ENCODE results near the gene ZC3H4.
A peak's percentile ranks its signal among the peaks of the same experiment; 100 is the strongest.

ZC3H4 gene

DNA sequence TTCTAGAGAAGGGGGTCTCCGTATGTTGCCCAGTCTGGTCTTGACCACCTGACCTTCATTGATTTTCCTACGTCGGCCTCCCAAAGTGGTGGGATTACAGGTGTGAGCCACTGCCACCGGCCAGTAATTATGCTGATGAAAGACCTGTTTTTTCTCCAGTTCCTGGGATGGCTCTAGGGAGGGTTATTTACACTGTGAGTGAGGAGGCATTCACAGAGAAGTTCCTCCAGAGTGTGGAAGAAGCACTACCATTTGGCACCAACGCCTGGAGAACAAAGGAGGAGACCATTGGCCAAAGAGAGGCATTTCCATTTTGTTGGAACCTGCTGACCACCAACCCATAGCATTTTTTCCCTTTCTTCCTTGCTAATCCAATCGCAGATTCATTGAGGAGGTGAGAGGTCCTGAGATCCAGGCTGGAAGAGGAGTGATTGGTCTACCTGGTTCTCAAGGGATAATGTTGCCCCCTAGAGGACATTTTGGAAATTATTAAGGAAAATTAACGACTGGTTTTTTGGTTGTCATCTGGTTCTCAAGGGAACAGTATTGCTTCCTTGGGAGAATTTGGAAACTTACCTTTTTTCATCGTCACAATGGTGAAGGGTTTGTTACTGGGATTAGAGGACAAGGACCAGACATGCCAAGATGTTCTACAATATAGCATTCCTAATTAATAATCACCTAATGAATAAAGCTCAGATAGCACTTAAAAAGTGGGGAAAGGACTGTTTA lies 11.5 kb upstream of the ZC3H4 start:
- peak; percentile 64 for TF ChIP-seq CTCF (conservative IDR thresholded peaks at IDR 0.05; ENCODE audit: low read depth, low read length)
- no peak for DNase-seq (ENCODE audit: low read depth)
- no peak overlapping the region for H3K4me3 ChIP-seq (ENCODE audit: low read length)

DNA sequence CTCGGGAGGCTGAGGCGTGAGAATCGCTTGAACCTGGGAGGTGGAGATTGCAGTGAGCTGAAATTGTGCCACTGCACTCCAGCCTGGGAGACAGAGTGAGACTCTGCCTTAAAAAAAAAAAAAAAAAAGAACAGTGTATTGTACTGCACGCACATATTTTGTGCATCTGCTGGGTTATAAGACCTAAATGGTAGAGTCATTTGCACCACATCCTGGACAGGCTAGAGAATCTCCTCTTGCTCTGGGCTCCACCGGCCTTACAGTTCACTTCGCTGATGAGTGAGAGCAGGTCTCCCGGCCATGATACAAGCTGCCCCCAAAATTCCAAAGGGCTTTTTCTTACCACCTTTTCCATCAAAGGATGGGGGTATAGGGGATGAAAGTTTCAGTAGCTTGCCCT lies 9.8 kb upstream of the ZC3H4 start:
- DNase-seq (ENCODE audit: low read depth): no peak
- H3K4me3 ChIP-seq (ENCODE audit: low read length): no peak overlapping the region
- TF ChIP-seq CTCF (conservative IDR thresholded peaks at IDR 0.05; ENCODE audit: low read depth, low read length): no peak

GRCh38 chr19:47122359-47123335 lies 9.1 kb upstream of the ZC3H4 start:
- DNase-seq (ENCODE audit: low read depth): no peak
- no peak for TF ChIP-seq CTCF (conservative IDR thresholded peaks at IDR 0.05; ENCODE audit: low read depth, low read length)
- no peak overlapping the region for H3K4me3 ChIP-seq (ENCODE audit: low read length)

DNA sequence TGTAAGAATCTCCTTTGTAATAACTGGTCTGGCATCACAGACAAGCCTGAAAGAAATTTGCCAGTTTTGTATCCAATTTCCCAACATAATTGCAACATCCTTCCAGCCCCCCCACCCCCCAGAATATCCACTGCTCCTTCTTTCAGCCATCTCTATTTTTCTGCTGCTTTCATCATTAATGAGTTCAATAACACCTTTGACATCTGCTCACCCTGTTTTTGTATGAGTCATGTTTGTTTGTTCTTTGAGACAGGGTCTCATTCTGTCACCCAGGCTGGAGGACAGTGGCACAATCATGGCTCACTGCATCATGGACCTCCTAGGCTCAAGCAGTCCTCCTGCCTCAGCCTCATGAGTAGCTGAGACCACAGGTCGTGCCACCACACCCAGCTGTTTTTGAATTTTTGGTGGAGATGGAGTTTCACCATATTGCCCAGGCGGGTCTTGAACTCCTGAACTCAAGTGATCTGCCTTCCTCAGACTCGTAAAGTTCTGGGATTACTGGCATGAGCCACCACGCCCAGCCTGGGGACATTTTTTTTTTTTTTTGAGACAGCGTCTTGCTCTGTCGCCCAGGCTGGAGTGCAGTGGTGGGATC lies 7.0 kb upstream of the ZC3H4 start:
- TF ChIP-seq CTCF (conservative IDR thresholded peaks at IDR 0.05; ENCODE audit: low read depth, low read length): no peak
- no peak for DNase-seq (ENCODE audit: low read depth)
- H3K4me3 ChIP-seq (ENCODE audit: low read length): no peak overlapping the region

DNA sequence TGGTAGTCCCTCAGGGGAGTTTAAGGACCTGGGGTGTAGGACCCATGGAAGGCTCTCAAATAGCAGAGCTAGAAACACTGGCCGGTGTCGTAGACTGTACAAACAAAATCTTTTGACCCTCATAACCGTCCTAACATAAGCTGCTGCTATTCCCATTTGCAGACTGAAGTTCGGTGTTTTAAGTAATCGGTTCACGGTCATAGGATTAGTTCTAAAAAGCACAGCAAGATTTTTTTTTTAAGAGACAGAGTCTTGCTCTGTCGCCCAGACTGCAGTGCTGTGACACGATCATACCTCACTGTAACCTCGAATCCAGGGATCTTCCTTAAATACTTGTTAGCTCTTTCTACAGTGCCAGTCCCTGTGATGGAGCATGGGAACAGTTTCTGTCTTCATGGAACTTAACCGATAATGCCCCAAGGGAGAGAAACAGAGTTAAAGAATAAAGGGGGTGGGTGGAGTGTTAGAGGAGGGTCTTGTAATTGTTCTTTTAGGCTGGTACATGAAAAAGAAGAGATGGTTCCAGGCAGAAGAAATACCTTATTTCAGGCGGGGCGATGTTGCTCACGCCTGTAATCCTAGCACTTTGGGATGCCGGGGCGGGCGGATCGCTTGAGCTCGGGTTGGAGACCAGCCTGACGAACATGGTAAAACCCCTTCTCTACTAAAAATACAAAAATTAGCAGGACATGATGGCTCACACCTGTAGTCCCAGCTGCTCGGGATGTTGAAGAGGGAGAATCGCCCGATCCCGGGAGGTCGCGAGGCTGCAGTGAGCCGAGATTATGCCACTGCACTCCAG lies 475 bp upstream of the ZC3H4 start:
- TF ChIP-seq CTCF (conservative IDR thresholded peaks at IDR 0.05; ENCODE audit: low read depth, low read length): no peak
- H3K4me3 ChIP-seq (ENCODE audit: low read length): peak overlapping the region; percentile 74
- no peak for DNase-seq (ENCODE audit: low read depth)

GRCh38 chr19:47112166-47112996 lies 1.2 kb downstream of the ZC3H4 start:
- H3K4me3 ChIP-seq (ENCODE audit: low read length): peak overlapping the region; percentile 97
- no peak for TF ChIP-seq CTCF (conservative IDR thresholded peaks at IDR 0.05; ENCODE audit: low read depth, low read length)
- no peak for DNase-seq (ENCODE audit: low read depth)
